ENCODE results near the gene SIX3. TPM values are rescaled to one million over a fixed set of nuclear protein-coding genes. Genes with fewer than 3 reads are reported as not detected.

The SIX3 gene
- total and polyA plus RNA-seq, 2 donors (not counting 3 experiments of a cell fraction or from before 2014, with no cell fraction given) = not detected

DNA sequence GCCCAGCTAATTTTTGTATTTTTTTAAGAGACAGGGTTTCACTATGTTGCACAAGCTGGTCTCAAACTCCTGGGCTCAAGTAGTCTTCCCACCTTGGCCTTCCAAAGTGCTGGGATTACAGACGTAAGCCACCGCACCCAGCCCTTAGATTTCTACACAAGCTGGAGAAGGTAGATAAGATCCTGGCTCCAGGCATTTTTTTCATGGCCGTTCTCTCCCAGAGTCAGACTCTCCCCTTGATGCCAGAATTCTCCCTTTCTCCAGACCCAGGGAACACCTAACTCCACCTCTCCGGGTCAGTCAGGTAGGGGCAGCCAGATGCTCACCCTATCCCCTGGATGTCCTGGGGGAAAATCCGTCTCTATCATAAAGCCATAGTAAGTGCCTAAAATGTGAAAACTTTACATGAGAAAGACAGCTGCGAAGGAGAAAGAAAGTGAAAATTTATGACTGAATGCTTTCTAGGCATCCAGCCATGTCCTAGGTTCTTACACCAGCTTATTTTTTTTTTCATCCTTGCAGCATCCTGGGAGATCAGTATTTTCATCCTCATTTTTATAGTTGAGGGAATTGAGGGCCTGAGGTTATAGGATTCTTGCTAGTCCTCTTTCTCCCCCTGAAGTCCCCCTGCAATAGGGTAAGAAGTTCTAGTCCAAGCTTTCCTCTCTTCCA is 16.3 kb downstream of the SIX3 start:
- POLR2A ChIA-PET = no interaction called here
- CTCF ChIA-PET = interaction anchor here (0.6 to 6.0 kb wide), 7 partner anchors 13 to 914 kb away, joined by 4 to 242 read pairs (median 5); no protein-coding TSS in a partner anchor

More for the DNA sequence above, 16.3 kb downstream of the SIX3 start:
- H3K9me1 ChIP-seq (replicated peaks; ENCODE audit: control insufficient read depth, extremely low read depth, insufficient read depth, low read length) = no peaks in the 10 kb centered on the region
- intact Hi-C loops (cut with micrococcal nuclease) (loop anchor here (5.0 to 10.0 kb wide), 2 partner anchors 870 to 1083 kb away; no protein-coding TSS in a partner anchor), dilution Hi-C loops (cut with MboI; ENCODE audit: extremely low pct_ligation_motif_present, low sequenced_read_pairs) (no loop called here)
- no peak overlapping the region for H3K9ac ChIP-seq (replicated peaks; ENCODE audit: extremely low read depth, insufficient read depth, low read length)
- H4K20me1 ChIP-seq (replicated peaks; ENCODE audit: control insufficient read depth, extremely low read depth, insufficient read depth, low read length) = no peaks in the 10 kb centered on the region
- no peak overlapping the region for H3K4me2 ChIP-seq (ENCODE audit: insufficient read depth, low read length)
- peaks cover 38 to 40% of the 10 kb centered on the region in 2 experiments for H3K27me3 ChIP-seq (ENCODE audit: control insufficient read depth in 2 of 2, insufficient read depth in 2 of 2, low read length in 2 of 2)
- H3K36me3 ChIP-seq (ENCODE audit: control insufficient read depth in 2 of 2, extremely low read depth in 1 of 2, insufficient read depth in 2 of 2, low read length in 2 of 2) = no peaks in the 10 kb centered on the region
- H3K9me3 ChIP-seq (replicated peaks; ENCODE audit: control insufficient read depth, insufficient read depth, low read length) = no peaks in the 10 kb centered on the region
- no peak overlapping the region for H3K27ac ChIP-seq (ENCODE audit: insufficient read depth, low read depth, low read length)
- FAIRE-seq (no peak), DNase-seq (ENCODE audit: low read depth, low spot score) (no peak)
- no peak overlapping the region for H3K4me3 ChIP-seq (replicated peaks in 1 of 3; ENCODE audit: insufficient read depth in 1 of 3, low read depth in 1 of 3, low read length in 3 of 3)
- peaks cover 11% of the 10 kb centered on the region for H3K4me1 ChIP-seq (ENCODE audit: control insufficient read depth, extremely low read depth, insufficient read depth, low read length)
- no peaks in the 10 kb centered on the region for H3K79me2 ChIP-seq (ENCODE audit: control insufficient read depth, insufficient read depth, low read length)
- TF ChIP-seq JUN (IDR thresholded peaks at IDR 0.05; ENCODE audit: borderline replicate concordance, insufficient read depth, insufficient read length, low read depth) = no peak
- no peak for TF ChIP-seq POLR2A (IDR thresholded peaks at IDR 0.05; ENCODE audit: low read depth, low read length)
- TF ChIP-seq, protein P1, sequence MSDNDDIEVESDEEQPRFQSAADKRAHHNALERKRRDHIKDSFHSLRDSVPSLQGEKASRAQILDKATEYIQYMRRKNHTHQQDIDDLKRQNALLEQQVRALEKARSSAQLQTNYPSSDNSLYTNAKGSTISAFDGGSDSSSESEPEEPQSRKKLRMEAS (IDR thresholded peaks at IDR 0.05; ENCODE audit: insufficient read depth, insufficient read length) = no peak
- no peak for TF ChIP-seq EZH2 (IDR thresholded peaks at IDR 0.05; ENCODE audit: borderline replicate concordance, low read depth, low read length, severe bottlenecking)
- TF ChIP-seq MYC (IDR thresholded peaks at IDR 0.05; ENCODE audit: low read depth, low read length) = no peak
- no peak for TF ChIP-seq POLR2AphosphoS5 (IDR thresholded peaks at IDR 0.05; ENCODE audit: insufficient read depth, low read depth, low read length)
- TF ChIP-seq, protein P2, sequence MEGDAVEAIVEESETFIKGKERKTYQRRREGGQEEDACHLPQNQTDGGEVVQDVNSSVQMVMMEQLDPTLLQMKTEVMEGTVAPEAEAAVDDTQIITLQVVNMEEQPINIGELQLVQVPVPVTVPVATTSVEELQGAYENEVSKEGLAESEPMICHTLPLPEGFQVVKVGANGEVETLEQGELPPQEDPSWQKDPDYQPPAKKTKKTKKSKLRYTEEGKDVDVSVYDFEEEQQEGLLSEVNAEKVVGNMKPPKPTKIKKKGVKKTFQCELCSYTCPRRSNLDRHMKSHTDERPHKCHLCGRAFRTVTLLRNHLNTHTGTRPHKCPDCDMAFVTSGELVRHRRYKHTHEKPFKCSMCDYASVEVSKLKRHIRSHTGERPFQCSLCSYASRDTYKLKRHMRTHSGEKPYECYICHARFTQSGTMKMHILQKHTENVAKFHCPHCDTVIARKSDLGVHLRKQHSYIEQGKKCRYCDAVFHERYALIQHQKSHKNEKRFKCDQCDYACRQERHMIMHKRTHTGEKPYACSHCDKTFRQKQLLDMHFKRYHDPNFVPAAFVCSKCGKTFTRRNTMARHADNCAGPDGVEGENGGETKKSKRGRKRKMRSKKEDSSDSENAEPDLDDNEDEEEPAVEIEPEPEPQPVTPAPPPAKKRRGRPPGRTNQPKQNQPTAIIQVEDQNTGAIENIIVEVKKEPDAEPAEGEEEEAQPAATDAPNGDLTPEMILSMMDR (IDR thresholded peaks at IDR 0.05; ENCODE audit: extremely low read depth in 1 of 2, insufficient read depth in 1 of 2, low read depth in 1 of 2, low read length in 2 of 2) = no peak
- TF ChIP-seq FOS (IDR thresholded peaks at IDR 0.05; ENCODE audit: borderline replicate concordance, insufficient read depth, low read length) = no peak
- TF ChIP-seq GATA2 (IDR thresholded peaks at IDR 0.05; ENCODE audit: insufficient read depth, insufficient read length, low read depth, low read length) = no peak
- BruUV-seq (replicated peaks) = no TSS peak
- no peak overlapping the region for H2AFZ ChIP-seq (ENCODE audit: low read depth, low read length)
